ENCODE results near the gene SLC22A23. TPM values are rescaled to one million over a fixed set of nuclear protein-coding genes. Genes with fewer than 3 reads are reported as not detected.
A peak's percentile ranks its signal among the peaks of the same experiment; 100 is the strongest.

Gene SLC22A23
- total RNA-seq, 1 donor from 2014 or later = 102 TPM

GRCh38 chr6:3228771-3229565 is 227.9 kb downstream of the SLC22A23 start:
- peak overlapping the region; percentile 100 for H3K27ac Mint-ChIP-seq (ENCODE audit: unreplicated experiment)
- peaks cover 20% of the 10 kb centered on the region for H3K4me1 Mint-ChIP-seq (ENCODE audit: low read depth, unreplicated experiment)
- peaks cover 52% of the 10 kb centered on the region for H3K9me3 Mint-ChIP-seq (ENCODE audit: unreplicated experiment)
- peak; percentile 79 for DNase-seq
- no peak for TF ChIP-seq CTCF (IDR thresholded peaks at IDR 0.05; ENCODE audit: partially characterized antibody, unreplicated experiment)
- H3K27me3 Mint-ChIP-seq (ENCODE audit: unreplicated experiment) = peaks cover 51% of the 10 kb centered on the region
- H3K36me3 Mint-ChIP-seq (ENCODE audit: unreplicated experiment) = peaks cover 19% of the 10 kb centered on the region
- peak overlapping the region; percentile 98 for H3K4me3 Mint-ChIP-seq (ENCODE audit: unreplicated experiment)

GRCh38 chr6:3228046-3228671 is 228.7 kb downstream of the SLC22A23 start:
- peaks cover 51% of the 10 kb centered on the region for H3K27me3 Mint-ChIP-seq (ENCODE audit: unreplicated experiment)
- H3K27ac Mint-ChIP-seq (ENCODE audit: unreplicated experiment) = peak overlapping the region; percentile 100
- H3K36me3 Mint-ChIP-seq (ENCODE audit: unreplicated experiment) = peaks cover 24% of the 10 kb centered on the region
- H3K4me3 Mint-ChIP-seq (ENCODE audit: unreplicated experiment) = peak overlapping the region; percentile 98
- peaks cover 22% of the 10 kb centered on the region for H3K4me1 Mint-ChIP-seq (ENCODE audit: low read depth, unreplicated experiment)
- DNase-seq = peak; percentile 97
- peak; percentile 33 for TF ChIP-seq CTCF (IDR thresholded peaks at IDR 0.05; ENCODE audit: partially characterized antibody, unreplicated experiment)
- H3K9me3 Mint-ChIP-seq (ENCODE audit: unreplicated experiment) = peaks cover 54% of the 10 kb centered on the region

GRCh38 chr6:3227363-3228045 is 229.3 kb downstream of the SLC22A23 start, which contains the start of gene TUBB2B:
TUBB2B (minus strand) TSS chr6:3227653; CDS start chr6:3227543, 110 bp downstream.
- DNase-seq = peak; percentile 99
- Mint-ChIP-seq H3K4me1 (ENCODE audit: low read depth, unreplicated experiment) (peaks cover 17% of the 10 kb centered on the region), H3K9me3 (ENCODE audit: unreplicated experiment) (peaks cover 52% of the 10 kb centered on the region), H3K27me3 (ENCODE audit: unreplicated experiment) (peaks cover 48% of the 10 kb centered on the region), H3K27ac (ENCODE audit: unreplicated experiment) (peak within 1 kb of the TSS; percentile 100), H3K36me3 (ENCODE audit: unreplicated experiment) (peaks cover 24% of the 10 kb centered on the region), H3K4me3 (ENCODE audit: unreplicated experiment) (peak within 1 kb of the TSS; percentile 99)
- TF ChIP-seq CTCF (IDR thresholded peaks at IDR 0.05; ENCODE audit: partially characterized antibody, unreplicated experiment) = no peak

GRCh38 chr6:3226481-3227362 is 230.1 kb downstream of the SLC22A23 start:
- Mint-ChIP-seq H3K36me3 (ENCODE audit: unreplicated experiment) (peaks cover 24% of the 10 kb centered on the region), H3K9me3 (ENCODE audit: unreplicated experiment) (peaks cover 52% of the 10 kb centered on the region), H3K4me3 (ENCODE audit: unreplicated experiment) (peak overlapping the region; percentile 99), H3K27ac (ENCODE audit: unreplicated experiment) (peak overlapping the region; percentile 94), H3K4me1 (ENCODE audit: low read depth, unreplicated experiment) (peaks cover 15% of the 10 kb centered on the region), H3K27me3 (ENCODE audit: unreplicated experiment) (peaks cover 45% of the 10 kb centered on the region)
- no peak for TF ChIP-seq CTCF (IDR thresholded peaks at IDR 0.05; ENCODE audit: partially characterized antibody, unreplicated experiment)
- DNase-seq = peak; percentile 56

All from glutamatergic neuron (in vitro differentiated cells).